D721Med (cell line): ENCODE measurements around the gene FOXK2.

ENCODE experiments used
- DNase-seq: peaks from one replicate; pipeline ENCODE4 v3.0.0; 2011; ENCODE audit warnings: low spot score; ENCODE audit not compliant: insufficient read length
- FAIRE-seq: peaks from 2 replicates; lab custom pipeline; 2011; peaks lifted over from hg19 to GRCh38; lab: Jason Lieb, UNC
- TF ChIP-seq, protein P1 (sequence below): IDR thresholded peaks from 2 replicates; pipeline ENCODE4 v1.5.1; 2012; ENCODE audit warnings: mild to moderate bottlenecking, control low read depth; ENCODE audit not compliant: insufficient read depth; ENCODE audit errors: missing control alignments

Gene FOXK2

DNA sequence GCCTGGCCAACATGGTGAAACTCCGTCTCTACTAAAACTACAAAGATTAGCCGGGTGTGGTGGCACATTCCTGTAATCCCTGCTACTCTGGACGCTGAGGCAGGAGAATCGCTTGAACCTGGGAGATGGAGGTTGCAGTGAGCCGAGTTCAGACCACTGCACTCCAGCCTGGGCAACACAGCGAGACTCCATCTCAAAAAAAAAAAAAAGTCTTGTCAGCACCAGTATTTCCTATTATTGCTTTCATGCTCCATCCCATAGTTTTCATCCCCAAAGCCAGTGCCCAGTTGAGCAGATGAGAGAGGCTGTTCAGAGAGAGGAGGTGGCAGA, 70.3 kb downstream of the FOXK2 start:
- TF ChIP-seq, protein P1, sequence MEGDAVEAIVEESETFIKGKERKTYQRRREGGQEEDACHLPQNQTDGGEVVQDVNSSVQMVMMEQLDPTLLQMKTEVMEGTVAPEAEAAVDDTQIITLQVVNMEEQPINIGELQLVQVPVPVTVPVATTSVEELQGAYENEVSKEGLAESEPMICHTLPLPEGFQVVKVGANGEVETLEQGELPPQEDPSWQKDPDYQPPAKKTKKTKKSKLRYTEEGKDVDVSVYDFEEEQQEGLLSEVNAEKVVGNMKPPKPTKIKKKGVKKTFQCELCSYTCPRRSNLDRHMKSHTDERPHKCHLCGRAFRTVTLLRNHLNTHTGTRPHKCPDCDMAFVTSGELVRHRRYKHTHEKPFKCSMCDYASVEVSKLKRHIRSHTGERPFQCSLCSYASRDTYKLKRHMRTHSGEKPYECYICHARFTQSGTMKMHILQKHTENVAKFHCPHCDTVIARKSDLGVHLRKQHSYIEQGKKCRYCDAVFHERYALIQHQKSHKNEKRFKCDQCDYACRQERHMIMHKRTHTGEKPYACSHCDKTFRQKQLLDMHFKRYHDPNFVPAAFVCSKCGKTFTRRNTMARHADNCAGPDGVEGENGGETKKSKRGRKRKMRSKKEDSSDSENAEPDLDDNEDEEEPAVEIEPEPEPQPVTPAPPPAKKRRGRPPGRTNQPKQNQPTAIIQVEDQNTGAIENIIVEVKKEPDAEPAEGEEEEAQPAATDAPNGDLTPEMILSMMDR = no peak
- DNase-seq = no peak
- no peak for FAIRE-seq

DNA sequence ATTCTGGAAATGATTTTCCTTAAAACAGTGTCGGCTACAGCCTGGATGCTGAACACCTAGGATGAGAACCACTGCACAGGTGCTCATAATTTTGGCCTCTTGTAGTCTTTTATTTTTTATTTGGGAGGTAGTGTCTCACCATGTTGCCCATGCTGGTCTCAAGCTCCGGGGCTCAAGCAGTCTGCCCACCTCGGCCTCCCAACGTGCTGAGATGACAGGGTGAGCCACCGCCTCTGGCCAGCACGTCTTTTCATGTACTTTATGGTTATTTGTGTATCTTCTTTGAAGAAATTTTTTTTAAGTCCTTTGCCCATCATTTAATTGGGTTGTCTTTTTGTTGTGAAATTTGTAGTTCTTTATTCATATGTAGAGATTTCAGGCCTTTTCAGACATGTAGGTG, 70.7 kb downstream of the FOXK2 start:
- TF ChIP-seq, protein P1 = no peak
- DNase-seq (no peak), FAIRE-seq (no peak)

GRCh38 chr17:82590881-82591539, 71.5 kb downstream of the FOXK2 start:
- TF ChIP-seq, protein P1 = no peak
- no peak for FAIRE-seq
- no peak for DNase-seq

- DNase-seq = no peak
- TF ChIP-seq, protein P1 = no peak
- no peak for FAIRE-seq
These were observed 72.8 kb downstream of the FOXK2 start for GRCh38 chr17:82592289-82592766.

DNA sequence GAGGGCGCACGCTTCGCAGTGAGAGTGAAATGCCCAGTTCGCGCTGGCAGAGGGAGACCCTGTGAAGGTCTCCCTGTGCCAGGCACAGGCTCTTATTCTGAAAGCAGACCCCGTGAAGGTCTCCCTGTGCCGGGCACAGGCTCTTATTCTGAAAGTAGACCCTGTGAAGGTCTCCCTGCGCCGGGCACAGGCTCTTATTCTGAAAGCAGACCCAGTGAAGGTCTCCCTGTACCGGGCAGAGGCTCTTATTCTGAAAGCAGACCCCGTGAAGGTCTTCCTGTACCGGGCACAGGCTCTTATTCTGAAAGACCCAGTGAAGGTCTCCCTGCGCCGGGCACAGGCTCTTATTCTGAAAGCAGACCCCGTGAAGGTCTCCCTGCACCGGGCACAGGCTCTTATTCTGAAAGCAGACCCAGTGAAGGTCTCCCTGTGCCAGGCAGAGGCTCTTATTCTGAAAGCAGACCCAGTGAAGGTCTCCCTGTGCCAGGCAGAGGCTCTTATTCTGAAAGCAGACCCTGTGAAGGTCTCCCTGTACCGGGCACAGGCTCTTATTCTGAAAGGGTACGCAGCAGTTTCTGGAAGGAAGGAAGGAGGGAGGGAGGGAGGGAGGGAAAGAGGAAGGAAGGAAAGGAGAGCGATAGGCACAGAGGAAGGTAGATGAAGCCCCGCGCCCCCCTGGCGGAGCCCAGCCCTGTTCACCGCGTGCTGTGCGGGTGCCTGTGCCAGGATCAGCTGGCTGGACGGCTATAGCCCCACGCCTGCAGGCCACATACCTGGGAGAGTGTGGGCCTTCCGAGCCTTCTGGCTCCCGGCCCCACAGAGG, 73.4 kb downstream of the FOXK2 start:
- no peak for DNase-seq

DNA sequence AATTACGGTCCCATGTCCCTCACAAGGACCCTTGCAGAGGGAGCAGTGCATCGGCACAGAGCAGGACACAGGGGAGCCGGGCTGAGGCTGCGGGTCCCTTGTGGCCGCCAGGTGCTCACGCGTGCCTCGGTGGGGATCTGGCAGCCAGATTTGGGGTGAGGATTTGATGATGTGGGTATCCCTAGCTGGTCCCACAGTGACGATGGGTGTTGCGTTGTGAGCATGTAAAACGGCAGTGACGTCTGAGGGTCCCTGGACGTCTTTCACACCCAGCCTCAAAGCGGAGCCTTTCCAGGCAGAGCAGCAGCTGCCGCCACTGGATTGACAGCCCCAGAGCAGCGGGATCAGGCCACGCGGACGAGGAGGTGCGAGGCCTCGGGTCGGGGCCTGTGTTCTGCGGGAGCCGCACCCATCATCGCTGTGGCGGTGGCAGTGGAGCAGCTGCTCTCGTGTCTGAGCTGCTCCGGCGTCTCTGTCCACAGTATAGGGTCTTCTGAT, 74.1 kb downstream of the FOXK2 start:
- no peak for FAIRE-seq
- no peak for DNase-seq
- TF ChIP-seq, protein P1 = no peak

More for the DNA sequence above, 73.4 kb downstream of the FOXK2 start:
- no peak for FAIRE-seq
- TF ChIP-seq, protein P1 = no peak
